Sigmoid colon (tissue), 4 donors: Measurements from ENCODE around the gene C2orf74.

ENCODE experiments used
- POLR2AphosphoS5 ChIP-seq, 4 donors: sonication (generic); formaldehyde crosslinking; IDR thresholded peaks; one replicate each; pipeline ENCODE4 v1.6.1; 2017; ENCODE audit warnings: antibody characterized with exemption in 4 of 4
- TF ChIP-seq, protein P1 (sequence below), 4 experiments: fragments of 450-650 bp in 3 of 4; fragments of 200-600 bp in 1 of 4; IDR thresholded peaks; one replicate each; pipeline ENCODE4 v1.5.1; 2016 to 2019; ENCODE audit warnings: antibody characterized with exemption in 4 of 4, mild to moderate bottlenecking in 3 of 4, moderate library complexity in 2 of 4

DNA sequence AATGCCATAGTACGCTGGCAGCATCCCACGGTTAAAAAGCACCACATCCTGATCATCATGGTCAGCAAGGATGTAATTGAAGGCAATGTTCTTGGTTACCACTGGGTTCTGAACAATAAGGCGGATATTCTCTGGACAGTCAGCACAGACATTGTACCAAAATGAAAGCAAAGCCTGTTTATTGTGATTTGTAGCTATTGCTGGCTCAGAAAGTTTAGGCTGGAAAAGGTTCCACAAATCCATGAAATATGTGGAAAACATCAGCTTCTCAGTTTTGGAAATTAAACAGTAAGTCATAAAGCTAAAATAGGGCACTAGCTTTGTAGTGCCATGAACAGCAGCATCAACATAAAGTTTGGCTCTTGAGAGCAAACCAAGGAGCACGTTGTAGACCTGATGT is 52.2 kb downstream of the C2orf74 start:
- TF ChIP-seq, protein P1, sequence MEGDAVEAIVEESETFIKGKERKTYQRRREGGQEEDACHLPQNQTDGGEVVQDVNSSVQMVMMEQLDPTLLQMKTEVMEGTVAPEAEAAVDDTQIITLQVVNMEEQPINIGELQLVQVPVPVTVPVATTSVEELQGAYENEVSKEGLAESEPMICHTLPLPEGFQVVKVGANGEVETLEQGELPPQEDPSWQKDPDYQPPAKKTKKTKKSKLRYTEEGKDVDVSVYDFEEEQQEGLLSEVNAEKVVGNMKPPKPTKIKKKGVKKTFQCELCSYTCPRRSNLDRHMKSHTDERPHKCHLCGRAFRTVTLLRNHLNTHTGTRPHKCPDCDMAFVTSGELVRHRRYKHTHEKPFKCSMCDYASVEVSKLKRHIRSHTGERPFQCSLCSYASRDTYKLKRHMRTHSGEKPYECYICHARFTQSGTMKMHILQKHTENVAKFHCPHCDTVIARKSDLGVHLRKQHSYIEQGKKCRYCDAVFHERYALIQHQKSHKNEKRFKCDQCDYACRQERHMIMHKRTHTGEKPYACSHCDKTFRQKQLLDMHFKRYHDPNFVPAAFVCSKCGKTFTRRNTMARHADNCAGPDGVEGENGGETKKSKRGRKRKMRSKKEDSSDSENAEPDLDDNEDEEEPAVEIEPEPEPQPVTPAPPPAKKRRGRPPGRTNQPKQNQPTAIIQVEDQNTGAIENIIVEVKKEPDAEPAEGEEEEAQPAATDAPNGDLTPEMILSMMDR (IDR thresholded peaks at IDR 0.05): no peak
- TF ChIP-seq POLR2AphosphoS5 (IDR thresholded peaks at IDR 0.05): no peak
